ENCODE measurements around the gene PCCA. TPM values are rescaled to one million over a fixed set of nuclear protein-coding genes. Genes with fewer than 3 reads are reported as not detected.

Gene PCCA
- total RNA-seq, 4 donors from 2014 or later, result 33.8 to 40.3 (median 39.0) TPM

DNA sequence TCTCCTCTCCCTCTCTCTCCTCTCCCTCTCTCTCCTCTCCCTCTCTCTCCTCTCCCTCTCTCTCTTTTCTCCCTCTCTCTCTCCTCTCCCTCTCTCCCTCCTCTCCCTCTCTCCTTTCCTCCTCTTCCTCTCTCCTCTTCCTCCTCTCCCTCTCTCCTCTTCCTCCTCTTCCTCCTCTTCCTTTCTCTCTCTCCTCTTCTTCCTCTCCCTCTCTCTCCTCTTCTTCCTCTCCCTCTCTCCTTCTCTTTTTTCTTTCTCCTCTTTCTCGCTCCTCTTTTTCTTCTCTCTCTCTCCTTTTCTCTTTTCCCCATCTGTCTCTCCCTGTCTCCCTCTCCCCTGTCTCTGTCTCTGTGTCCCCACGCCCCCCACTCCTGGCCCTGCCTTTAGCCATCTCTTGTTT, 363.0 kb downstream of the PCCA start:
- intact Hi-C loops (cut with DNase I), result no loop called here
- H3K27ac ChIP-seq (replicated peaks in 1 of 4), result no peak overlapping the region
- no peak for DNase-seq (ENCODE audit: extremely low spot score)
- no peaks in the 10 kb centered on the region for H3K9me3 ChIP-seq
- no peak for TF ChIP-seq POLR2A (IDR thresholded peaks at IDR 0.05; ENCODE audit: low read depth)
- TF ChIP-seq EP300 (IDR thresholded peaks at IDR 0.05), result no peak
- TF ChIP-seq, protein P1, sequence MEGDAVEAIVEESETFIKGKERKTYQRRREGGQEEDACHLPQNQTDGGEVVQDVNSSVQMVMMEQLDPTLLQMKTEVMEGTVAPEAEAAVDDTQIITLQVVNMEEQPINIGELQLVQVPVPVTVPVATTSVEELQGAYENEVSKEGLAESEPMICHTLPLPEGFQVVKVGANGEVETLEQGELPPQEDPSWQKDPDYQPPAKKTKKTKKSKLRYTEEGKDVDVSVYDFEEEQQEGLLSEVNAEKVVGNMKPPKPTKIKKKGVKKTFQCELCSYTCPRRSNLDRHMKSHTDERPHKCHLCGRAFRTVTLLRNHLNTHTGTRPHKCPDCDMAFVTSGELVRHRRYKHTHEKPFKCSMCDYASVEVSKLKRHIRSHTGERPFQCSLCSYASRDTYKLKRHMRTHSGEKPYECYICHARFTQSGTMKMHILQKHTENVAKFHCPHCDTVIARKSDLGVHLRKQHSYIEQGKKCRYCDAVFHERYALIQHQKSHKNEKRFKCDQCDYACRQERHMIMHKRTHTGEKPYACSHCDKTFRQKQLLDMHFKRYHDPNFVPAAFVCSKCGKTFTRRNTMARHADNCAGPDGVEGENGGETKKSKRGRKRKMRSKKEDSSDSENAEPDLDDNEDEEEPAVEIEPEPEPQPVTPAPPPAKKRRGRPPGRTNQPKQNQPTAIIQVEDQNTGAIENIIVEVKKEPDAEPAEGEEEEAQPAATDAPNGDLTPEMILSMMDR (IDR thresholded peaks at IDR 0.05), result no peak
- 96% methylated on average over 2 of the region's 2 CpGs for WGBS
- H3K27me3 ChIP-seq, result no peaks in the 10 kb centered on the region
- no peaks in the 10 kb centered on the region for H3K4me1 ChIP-seq
- no peak overlapping the region for H3K4me3 ChIP-seq
- H3K36me3 ChIP-seq, result peaks cover 0 to 12% (median 0%) of the 10 kb centered on the region in 4 donors

DNA sequence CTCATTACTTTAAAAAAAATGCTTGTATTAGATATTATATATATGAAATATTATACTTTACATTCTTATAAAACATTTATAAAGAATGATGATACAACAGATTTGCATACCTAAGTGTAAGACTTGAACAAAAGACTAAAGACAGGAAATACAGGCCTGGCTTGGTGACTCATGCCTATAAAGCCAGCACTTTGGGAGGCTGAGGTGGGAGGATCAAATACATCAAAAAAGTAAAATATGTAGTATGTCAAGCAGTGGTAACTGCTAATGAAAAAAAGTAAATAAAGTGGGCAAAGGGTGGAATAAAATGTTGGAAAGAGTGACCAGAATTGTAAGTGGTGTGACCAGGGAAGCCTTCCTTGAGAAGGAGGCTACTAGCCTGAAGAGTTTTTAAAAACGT, 366.0 kb downstream of the PCCA start:
- intact Hi-C loops (cut with DNase I), result no loop called here
- H3K4me1 ChIP-seq, result no peaks in the 10 kb centered on the region
- no peak for DNase-seq (ENCODE audit: extremely low spot score)
- 92% methylated on average over 1 of the region's 1 CpG for WGBS
- H3K4me3 ChIP-seq, result no peak overlapping the region
- TF ChIP-seq POLR2AphosphoS5 (IDR thresholded peaks at IDR 0.05) (no peak), EP300 (IDR thresholded peaks at IDR 0.05) (no peak), POLR2A (IDR thresholded peaks at IDR 0.05; ENCODE audit: low read depth) (no peak)
- TF ChIP-seq, protein P1 (IDR thresholded peaks at IDR 0.05), result no peak
- peaks cover 0 to 4% (median 0%) of the 10 kb centered on the region in 4 donors for H3K9me3 ChIP-seq
- no peaks in the 10 kb centered on the region for H3K27me3 ChIP-seq
- peaks cover 0 to 11% (median 0%) of the 10 kb centered on the region in 4 donors for H3K36me3 ChIP-seq
- no peak overlapping the region for H3K27ac ChIP-seq (replicated peaks in 1 of 4)

DNA sequence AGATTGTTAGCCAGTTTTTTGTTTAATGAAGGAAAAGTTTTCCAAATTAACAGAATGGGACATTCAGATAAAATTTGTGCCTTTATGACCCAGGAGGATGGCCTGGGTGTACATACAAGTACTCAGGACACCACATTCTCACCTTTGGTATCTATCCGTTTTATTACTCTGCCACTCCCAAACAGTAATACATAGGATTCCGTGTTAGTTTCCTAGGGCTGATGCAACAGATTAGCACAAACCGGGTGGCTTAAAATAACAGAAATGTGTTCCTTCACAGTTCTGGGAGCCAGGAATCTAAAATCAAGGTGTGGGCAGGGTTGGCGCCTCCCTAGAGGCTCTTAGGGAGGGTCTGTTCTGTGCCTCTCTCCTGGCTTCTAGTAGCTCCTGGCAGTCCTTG, 369.8 kb downstream of the PCCA start:
- H3K9me3 ChIP-seq, result peaks cover 0 to 4% (median 0%) of the 10 kb centered on the region in 4 donors
- H3K4me1 ChIP-seq, result no peaks in the 10 kb centered on the region
- WGBS, result 96% methylated on average over 4 of the region's 4 CpGs
- H3K36me3 ChIP-seq, result peaks cover 0 to 11% (median 0%) of the 10 kb centered on the region in 4 donors
- TF ChIP-seq EP300 (IDR thresholded peaks at IDR 0.05), result no peak
- TF ChIP-seq POLR2A (IDR thresholded peaks at IDR 0.05; ENCODE audit: low read depth), result no peak
- TF ChIP-seq POLR2AphosphoS5 (IDR thresholded peaks at IDR 0.05), result no peak
- TF ChIP-seq, protein P1 (IDR thresholded peaks at IDR 0.05), result no peak
- no peak for DNase-seq (ENCODE audit: extremely low spot score)
- intact Hi-C loops (cut with DNase I), result no loop called here
- H3K27ac ChIP-seq (replicated peaks in 1 of 4), result no peak overlapping the region
- H3K4me3 ChIP-seq, result no peak overlapping the region
- H3K27me3 ChIP-seq, result no peaks in the 10 kb centered on the region

DNA sequence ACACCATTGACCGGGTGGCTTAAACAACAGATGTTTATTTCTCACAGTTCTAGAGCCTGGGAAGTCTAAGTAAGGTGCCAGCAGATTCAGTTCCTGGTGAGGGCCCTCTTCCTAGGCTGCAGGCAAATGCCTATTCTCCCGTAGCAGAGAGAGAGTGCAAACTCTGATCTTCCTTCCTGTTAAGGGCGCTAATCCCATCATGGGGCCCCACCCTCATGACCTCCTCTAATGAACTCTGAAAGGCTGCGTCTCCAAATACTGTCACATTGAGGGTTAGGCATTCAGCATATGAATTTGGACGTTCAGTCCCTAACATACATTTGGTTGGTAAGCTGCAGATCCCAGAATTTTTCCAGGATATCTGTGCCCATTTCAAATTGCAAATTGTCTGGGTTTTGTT, 370.9 kb downstream of the PCCA start:
- Histone ChIP-seq H3K9me3 (peaks cover 0 to 4% (median 0%) of the 10 kb centered on the region in 4 donors), H3K36me3 (peaks cover 0 to 11% (median 0%) of the 10 kb centered on the region in 4 donors), H3K4me1 (no peaks in the 10 kb centered on the region), H3K4me3 (no peak overlapping the region), H3K27me3 (no peaks in the 10 kb centered on the region), H3K27ac (replicated peaks in 1 of 4) (no peak overlapping the region)
- intact Hi-C loops (cut with DNase I), result no loop called here
- TF ChIP-seq POLR2A (IDR thresholded peaks at IDR 0.05; ENCODE audit: low read depth) (no peak), POLR2AphosphoS5 (IDR thresholded peaks at IDR 0.05) (no peak), EP300 (IDR thresholded peaks at IDR 0.05) (no peak)
- TF ChIP-seq, protein P1 (IDR thresholded peaks at IDR 0.05), result no peak
- 99% methylated on average over 5 of the region's 5 CpGs for WGBS
- no peak for DNase-seq (ENCODE audit: extremely low spot score)

DNA sequence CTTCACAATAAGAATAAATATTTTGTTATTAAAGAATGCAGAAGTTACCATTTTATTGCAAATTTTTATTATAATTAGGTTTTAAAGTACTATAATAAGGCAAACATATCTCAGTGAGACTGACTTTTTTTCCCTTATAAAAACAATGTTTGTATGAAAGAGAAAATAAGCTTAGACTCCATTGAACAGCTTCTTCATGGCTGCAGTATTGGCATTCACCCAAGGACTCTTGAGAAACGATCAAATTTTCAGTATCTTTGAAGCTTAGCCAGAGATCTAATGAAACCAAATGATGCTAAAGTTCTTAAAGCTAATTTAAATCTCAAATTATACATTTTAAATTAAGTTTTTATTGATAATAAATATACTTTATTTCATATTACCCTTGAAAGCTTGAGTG, 371.4 kb downstream of the PCCA start:
- no peak overlapping the region for H3K4me3 ChIP-seq
- intact Hi-C loops (cut with DNase I), result no loop called here
- WGBS, result 46% methylated on average over 1 of the region's 1 CpG
- H3K36me3 ChIP-seq, result peaks cover 0 to 11% (median 0%) of the 10 kb centered on the region in 4 donors
- no peaks in the 10 kb centered on the region for H3K4me1 ChIP-seq
- TF ChIP-seq, protein P1 (IDR thresholded peaks at IDR 0.05), result no peak
- TF ChIP-seq POLR2A (IDR thresholded peaks at IDR 0.05; ENCODE audit: low read depth) (no peak), EP300 (IDR thresholded peaks at IDR 0.05) (no peak), POLR2AphosphoS5 (IDR thresholded peaks at IDR 0.05) (no peak)
- H3K9me3 ChIP-seq, result peaks cover 0 to 4% (median 0%) of the 10 kb centered on the region in 4 donors
- no peak overlapping the region for H3K27ac ChIP-seq (replicated peaks in 1 of 4)
- DNase-seq (ENCODE audit: extremely low spot score), result no peak
- no peaks in the 10 kb centered on the region for H3K27me3 ChIP-seq

Data from esophagus muscularis mucosa (tissue), 4 donors.